Neural crest cell (in vitro differentiated cells): ENCODE results near the gene FRMD3. TPM values are rescaled to one million over a fixed set of nuclear protein-coding genes. Genes with fewer than 3 reads are reported as not detected.

Source experiments
- DNase-seq: peaks from one replicate; pipeline ENCODE4 v3.0.0; 2021; ENCODE audit warnings: low read depth, mixed read lengths, low spot score
- H3K27ac Mint-ChIP-seq: one replicate; pipeline ENCODE4 v1.8.0; 2021; ENCODE audit warnings: mild to moderate bottlenecking, mixed read lengths; ENCODE audit not compliant: unreplicated experiment
- H3K27me3 Mint-ChIP-seq: 2 replicates; pipeline ENCODE4 v1.8.0; 2021; ENCODE audit warnings: low read depth, mild to moderate bottlenecking, mixed read lengths
- H3K36me3 Mint-ChIP-seq: 2 replicates; pipeline ENCODE4 v1.8.0; 2021; ENCODE audit warnings: low read depth, mild to moderate bottlenecking, mixed read lengths
- H3K4me1 Mint-ChIP-seq: 2 replicates; pipeline ENCODE4 v1.8.0; 2021; ENCODE audit warnings: mixed read lengths
- H3K4me3 Mint-ChIP-seq: one replicate; pipeline ENCODE4 v1.8.0; 2021; ENCODE audit warnings: mild to moderate bottlenecking, mixed read lengths
- H3K9me3 Mint-ChIP-seq: 2 replicates; pipeline ENCODE4 v1.8.0; 2021; ENCODE audit warnings: mixed read lengths
- CTCF ChIP-seq: fragments of 200-600 bp; sonication (generic); conservative IDR thresholded peaks from 2 replicates; pipeline ENCODE4 v1.5.0; 2021; ENCODE audit warnings: antibody characterized with exemption, mild to moderate bottlenecking
- total RNA-seq: library from RNA; stranded (reverse); gene quantifications from 2 replicates; pipeline ENCODE4 v1.2.1, GENCODE V29; 2021

FRMD3 gene
- total RNA-seq, 1 donor from 2014 or later = 2.3 TPM

GRCh38 chr9:83312537-83312936 lies 225.7 kb downstream of the FRMD3 start:
- no peak overlapping the region for H3K4me3 Mint-ChIP-seq
- H3K4me1 Mint-ChIP-seq = peaks cover 6% of the 10 kb centered on the region
- DNase-seq = no peak
- H3K27ac Mint-ChIP-seq = no peak overlapping the region
- H3K36me3 Mint-ChIP-seq = no peaks in the 10 kb centered on the region
- TF ChIP-seq CTCF = no peak
- H3K9me3 Mint-ChIP-seq = peaks cover 4% of the 10 kb centered on the region
- H3K27me3 Mint-ChIP-seq = no peaks in the 10 kb centered on the region

- no peaks in the 10 kb centered on the region for H3K4me1 Mint-ChIP-seq
- no peak for DNase-seq
- H3K9me3 Mint-ChIP-seq = peaks cover 2% of the 10 kb centered on the region
- no peaks in the 10 kb centered on the region for H3K27me3 Mint-ChIP-seq
- no peaks in the 10 kb centered on the region for H3K36me3 Mint-ChIP-seq
- H3K27ac Mint-ChIP-seq = no peak overlapping the region
- no peak overlapping the region for H3K4me3 Mint-ChIP-seq
- no peak for TF ChIP-seq CTCF
These were observed 231.0 kb downstream of the FRMD3 start for GRCh38 chr9:83307066-83307724.

- DNase-seq = no peak
- H3K4me1 Mint-ChIP-seq = no peaks in the 10 kb centered on the region
- no peak for TF ChIP-seq CTCF
- H3K27ac Mint-ChIP-seq = no peak overlapping the region
- no peak overlapping the region for H3K4me3 Mint-ChIP-seq
- H3K9me3 Mint-ChIP-seq = peaks cover 2% of the 10 kb centered on the region
- H3K36me3 Mint-ChIP-seq = no peaks in the 10 kb centered on the region
- H3K27me3 Mint-ChIP-seq = no peaks in the 10 kb centered on the region
These were observed 233.5 kb downstream of the FRMD3 start for GRCh38 chr9:83304686-83305085.

GRCh38 chr9:83299571-83299970 lies 238.6 kb downstream of the FRMD3 start:
- H3K9me3 Mint-ChIP-seq = peaks cover 2% of the 10 kb centered on the region
- no peaks in the 10 kb centered on the region for H3K36me3 Mint-ChIP-seq
- H3K27me3 Mint-ChIP-seq = no peaks in the 10 kb centered on the region
- H3K4me3 Mint-ChIP-seq = no peak overlapping the region
- no peak for DNase-seq
- H3K27ac Mint-ChIP-seq = no peak overlapping the region
- TF ChIP-seq CTCF = no peak
- no peaks in the 10 kb centered on the region for H3K4me1 Mint-ChIP-seq

- no peak for TF ChIP-seq CTCF
- Mint-ChIP-seq H3K27me3 (no peaks in the 10 kb centered on the region), H3K4me1 (no peaks in the 10 kb centered on the region), H3K9me3 (peaks cover 2% of the 10 kb centered on the region), H3K4me3 (no peak overlapping the region), H3K27ac (no peak overlapping the region), H3K36me3 (no peaks in the 10 kb centered on the region)
- DNase-seq = no peak
These were observed 239.1 kb downstream of the FRMD3 start for GRCh38 chr9:83299094-83299493.
